HG02759 (cell line): ENCODE data around the gene WNT16.
"Not testable (repeated sequence)": the region's sequence is repeated elsewhere in the genome, so short reads cannot be mapped to it uniquely, and the experiment has no call there.

ENCODE experiments used
- ATAC-seq: cut with Tn5 transposase; IDR thresholded peaks from one replicate; pipeline ENCODE4 v1.9.1; 2021; ENCODE audit warnings: mild to moderate bottlenecking, moderate library complexity; ENCODE audit not compliant: unreplicated experiment

The WNT16 gene

DNA sequence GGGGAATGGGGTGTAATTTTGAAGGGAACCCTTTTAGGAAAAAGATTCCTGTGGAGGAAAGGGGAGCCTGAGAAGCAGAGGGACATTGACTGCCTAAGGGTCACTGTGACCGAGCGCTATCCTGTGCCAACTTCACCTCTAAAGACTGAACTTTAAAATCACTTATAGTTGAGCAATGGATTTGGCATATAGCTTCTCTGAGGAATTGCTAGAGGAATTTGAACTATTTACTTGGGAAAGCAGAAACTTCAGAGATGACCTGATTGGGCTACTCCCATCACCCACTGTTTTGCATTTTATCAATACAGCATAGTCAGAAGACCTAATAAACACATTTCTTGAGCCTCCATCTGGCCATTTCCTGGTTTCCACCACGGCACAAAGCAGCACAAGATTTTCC, 23.7 kb upstream of the WNT16 start:
- no peak for ATAC-seq

DNA sequence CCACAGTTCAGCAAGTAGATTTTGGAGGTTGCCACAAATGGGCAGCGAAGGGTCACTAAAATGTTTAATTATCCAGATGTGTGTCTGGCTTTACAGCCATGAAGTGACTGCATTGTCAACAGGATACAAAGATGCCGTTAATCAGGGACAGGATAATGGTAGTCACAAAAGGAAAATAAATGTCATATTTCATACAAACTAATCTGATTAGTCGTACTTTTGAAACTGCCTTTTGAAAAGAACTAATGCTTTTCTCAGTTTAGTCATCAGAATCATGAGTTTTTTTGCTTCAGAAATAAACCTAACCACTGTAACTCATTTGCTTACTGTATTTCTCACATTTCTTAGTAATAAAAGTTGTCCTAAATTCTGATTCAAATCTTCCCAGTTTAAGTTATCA, 22.2 kb upstream of the WNT16 start:
- ATAC-seq, result no peak

DNA sequence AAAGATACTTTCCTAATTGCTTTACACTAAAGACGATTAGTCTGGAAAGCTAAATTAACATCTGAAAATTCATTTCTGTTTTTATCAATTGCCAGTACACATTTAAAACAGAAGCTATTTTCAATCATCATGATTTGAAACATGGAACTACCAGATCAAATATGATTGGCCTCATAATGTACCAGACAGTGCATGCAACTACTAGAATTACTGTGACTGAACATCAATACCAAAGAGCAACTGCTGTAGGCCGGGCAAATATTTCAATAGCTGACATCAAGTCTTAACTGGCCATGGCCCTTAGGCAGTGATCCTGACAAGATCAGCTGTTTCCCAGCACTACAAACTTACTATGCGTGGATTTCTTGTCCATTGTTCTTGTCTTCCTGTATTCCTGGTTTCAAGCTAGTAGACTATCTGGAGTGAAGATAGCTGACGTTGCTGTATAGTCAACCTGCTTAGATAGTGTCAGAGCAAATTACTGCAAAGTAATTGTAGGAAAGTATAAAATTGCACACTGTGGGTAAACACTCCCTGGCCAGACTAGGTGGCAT, 21.7 kb upstream of the WNT16 start:
- no peak for ATAC-seq

DNA sequence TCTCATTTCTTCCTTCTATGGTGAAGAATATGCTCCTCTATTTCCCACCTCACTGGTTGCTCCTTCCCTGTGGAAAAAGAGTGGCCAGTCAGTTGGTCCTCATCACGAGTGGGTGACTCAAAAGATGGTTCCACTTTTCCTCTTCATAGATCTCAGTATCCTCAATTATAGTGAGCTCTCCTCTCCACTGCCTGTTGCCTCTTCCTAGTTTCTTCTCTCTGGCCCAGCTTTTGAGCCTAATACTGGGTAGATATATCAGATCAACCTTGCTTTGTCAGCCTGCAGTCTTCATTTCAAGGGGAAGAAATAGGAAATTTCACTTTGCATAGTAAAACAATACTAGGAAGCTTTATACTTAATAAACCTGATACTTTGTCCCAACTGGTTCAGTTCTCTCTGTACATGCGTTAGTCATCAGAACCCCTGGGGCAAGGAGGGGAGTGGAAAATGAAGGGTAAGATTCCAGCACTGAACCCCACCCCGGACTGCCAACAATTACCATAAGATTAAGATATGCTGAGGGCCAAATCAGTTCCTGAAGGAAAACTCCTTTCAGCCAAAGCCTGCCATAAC, 15.5 kb upstream of the WNT16 start:
- ATAC-seq, result no peak

DNA sequence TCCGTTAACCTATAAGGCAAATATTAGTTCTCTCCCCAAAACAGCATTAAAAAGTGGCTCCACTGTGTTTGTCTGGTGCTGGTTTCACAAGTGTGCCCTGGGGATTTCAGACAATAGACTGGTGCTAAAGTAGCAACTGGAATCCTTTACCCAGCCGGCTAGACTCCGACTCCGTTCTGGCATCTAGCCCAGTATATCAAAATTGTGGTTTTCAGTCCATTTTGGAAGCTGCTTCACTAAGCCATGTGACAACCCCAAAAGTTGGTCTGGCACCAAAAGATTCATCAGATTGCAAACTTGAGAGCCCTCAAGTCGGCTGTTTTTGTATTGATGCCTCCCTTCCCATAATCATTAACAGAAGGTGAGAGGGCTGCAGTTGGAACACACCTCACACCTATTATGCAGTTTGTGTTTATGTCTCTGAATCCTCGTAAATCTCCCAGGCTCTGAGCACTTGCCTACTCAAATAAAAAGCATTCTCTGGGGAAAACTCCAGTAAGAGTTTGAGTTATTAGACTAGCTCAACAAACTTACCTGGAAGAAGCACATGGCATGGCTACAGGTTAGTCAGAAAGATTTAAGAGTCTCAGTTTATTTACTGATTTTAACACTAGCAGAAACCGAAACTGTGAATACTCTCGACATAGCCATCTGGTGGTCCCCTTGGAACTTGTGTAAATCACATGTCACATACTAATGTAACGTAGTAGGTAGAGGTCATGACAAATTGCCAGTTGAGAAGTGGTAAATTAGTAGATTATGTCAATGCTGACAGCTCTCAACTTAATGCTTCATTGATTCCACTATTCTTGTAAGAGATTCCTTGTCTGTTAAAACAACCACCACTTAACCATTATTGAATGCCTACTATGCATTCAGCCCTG, 14.8 kb upstream of the WNT16 start:
- ATAC-seq, result peak; percentile 81

DNA sequence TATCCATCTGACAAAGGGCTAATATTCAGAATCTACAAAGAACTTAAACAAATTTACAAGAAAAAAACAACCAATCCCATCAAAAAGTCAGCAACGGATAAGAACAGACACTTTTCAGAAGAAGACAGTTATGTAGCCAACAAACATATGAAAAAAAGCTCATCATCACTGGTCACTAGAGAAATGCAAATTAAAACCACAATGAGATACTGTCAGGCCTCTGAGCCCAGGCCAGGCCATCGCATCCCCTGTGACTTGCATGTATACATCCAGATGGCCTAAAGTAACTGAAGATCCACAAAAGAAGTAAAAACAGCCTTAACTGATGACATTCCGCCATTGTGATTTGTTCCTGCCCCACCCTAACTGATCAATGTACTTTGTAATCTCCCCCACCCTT, 13.6 kb upstream of the WNT16 start:
- not testable (repeated sequence) for ATAC-seq

DNA sequence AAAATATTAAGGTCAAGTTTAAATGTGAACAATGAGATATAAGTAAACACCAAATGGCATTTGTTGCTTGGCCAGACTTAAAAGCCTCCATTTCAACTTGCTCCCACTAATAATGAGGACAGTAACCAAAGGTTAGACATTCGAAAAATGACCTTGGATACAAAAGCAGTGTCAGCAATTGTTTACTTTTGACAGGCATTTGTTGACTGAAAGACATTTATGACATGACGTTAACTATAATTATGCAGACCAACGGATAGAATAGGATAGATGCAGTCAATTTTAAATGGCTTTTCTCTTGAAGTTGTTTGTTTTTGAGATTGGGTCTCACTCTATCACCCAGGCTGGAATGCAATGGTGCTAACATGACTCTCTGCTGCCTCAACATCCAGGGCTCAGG, 6.3 kb upstream of the WNT16 start:
- no peak for ATAC-seq

DNA sequence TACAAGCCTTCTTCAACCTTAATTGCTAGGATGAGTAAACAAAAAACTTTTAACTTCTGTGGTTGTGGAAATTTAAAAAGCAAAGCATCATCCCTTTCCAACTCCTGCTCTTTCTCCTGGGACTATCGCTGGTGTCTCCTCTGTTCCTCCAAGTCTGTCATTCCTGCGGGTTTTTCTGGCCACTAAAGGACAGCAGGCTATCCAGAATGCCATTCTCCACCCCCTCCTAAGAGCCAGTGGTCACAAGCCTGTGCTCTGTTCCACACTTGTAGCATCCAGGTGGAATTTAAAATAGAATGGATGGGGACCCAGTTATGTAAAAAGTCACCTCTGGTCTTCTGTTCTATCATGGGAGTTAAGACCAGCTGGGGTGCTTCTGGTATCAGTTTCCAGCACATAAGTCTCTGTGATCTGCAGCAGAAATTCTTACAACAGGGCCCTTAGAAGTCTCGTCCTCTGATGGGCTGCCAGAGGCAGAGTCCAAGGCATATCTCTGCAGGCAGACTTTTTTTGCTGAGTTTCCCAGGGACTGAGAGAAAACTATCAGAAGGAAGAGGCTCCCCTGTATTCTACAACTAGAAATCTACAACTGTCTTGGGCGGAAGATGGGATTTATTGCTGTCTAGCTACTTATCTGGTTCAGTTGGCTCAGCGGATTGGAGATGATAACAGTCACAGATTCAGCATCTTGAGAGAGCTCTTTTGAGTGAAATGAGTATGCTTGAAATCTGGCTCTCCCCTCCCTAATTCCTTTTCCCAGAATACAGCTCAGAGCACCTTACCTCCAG, 5.1 kb upstream of the WNT16 start:
- no peak for ATAC-seq

DNA sequence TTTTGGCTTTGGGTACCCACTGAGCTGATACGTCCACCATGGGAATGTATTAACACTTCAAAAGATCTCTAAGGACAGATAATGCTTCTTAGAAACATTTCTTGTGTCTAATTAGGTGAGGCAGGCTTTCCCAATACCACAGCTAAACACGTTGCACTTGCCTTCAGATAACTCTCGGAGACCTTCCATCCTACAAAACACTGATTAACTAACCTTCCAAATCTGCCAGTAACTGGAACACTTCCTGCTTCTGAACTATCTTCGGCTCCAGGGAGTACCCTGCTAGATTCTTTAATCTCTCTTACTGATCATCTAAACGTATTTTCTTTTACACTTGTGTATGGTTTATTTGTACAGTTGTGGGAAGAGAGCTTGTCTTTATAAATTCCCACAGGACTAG, 1.1 kb upstream of the WNT16 start:
- ATAC-seq, result no peak

DNA sequence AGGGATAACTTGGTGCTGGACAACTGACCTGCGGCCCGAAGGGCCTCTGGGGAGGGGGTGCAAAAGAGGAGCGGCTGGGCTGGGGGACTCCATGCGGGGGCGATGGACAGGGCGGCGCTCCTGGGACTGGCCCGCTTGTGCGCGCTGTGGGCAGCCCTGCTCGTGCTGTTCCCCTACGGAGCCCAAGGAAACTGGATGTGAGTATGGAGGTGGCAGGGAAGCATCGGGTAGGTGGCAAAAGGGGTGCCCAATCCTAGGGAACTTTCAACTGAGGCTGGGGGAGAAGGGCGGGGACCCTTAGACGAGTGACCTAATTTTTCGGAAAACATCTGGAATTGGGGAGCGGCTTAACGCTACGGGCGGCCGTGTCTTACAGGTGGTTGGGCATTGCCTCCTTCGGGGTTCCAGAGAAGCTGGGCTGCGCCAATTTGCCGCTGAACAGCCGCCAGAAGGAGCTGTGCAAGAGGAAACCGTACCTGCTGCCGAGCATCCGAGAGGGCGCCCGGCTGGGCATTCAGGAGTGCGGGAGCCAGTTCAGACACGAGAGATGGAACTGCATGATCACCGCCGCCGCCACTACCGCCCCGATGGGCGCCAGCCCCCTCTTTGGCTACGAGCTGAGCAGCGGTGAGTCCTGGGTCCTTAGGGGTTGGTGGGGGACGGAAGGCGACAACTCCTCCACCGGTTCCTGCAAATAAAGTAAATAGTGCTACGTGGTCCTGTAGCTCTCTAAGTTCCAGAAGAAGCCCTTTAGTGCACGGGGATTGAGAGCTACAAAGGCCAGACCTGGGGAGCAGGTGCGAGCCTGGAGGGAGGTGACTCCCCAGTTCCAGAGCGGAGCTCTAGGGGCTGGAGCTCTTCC, 622 bp downstream of the WNT16 start:
- ATAC-seq, result peak; percentile 71

DNA sequence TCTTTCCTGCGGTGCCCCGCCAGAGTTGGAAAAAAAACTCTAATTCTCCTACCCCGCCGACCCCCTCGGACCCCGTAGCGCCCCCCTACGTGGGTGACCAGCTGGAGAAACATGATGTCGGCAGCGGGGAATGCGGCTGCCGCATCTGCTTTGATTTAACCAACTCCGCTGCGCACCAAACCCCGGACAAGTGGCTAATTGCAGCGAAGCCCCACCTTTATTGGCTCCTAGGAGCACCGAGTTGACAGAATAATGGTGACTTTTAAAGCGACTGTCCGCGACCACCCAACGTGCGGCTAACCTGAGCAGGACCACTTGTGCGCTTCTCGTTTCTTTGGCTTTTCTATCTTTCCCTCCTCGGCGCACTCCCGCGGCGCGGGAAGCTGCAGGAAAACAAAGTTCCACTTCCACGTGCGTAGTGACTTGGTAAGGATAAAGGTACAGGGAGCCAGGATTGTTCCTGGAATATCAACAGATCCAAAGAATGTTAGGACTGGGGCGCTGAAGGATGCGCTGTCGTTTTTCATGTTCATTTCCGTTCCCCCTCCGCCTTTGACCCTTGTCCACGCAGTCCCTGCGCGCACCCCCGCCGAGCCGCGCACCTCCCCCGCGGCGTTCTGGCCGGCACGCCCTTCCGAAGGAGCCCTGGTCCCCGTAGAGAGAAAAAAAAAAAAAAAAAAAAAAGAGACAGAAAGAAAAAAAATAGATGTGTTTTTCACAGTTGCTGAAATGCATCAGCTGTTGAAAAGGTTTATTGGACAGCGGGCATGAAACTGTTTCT, 1.4 kb downstream of the WNT16 start:
- ATAC-seq, result peak; percentile 22

DNA sequence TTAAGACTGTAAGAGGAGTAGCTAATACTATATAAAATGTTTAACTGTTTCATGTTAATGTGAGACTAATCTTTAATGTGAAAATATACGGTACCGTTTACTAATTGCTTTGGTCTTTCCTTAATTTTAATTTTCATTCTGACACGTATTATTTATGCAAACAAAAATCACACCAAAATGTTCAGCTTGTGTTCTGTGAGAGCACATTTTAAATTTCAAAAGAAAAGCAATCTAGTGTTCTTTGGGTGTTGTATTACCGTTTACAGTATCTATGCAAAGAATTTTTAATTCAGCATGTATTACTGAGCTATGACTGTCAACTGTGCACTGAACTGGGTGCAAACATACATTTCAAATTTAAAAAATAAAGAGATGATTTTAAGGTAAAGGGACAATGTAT, 2.2 kb downstream of the WNT16 start:
- no peak for ATAC-seq

DNA sequence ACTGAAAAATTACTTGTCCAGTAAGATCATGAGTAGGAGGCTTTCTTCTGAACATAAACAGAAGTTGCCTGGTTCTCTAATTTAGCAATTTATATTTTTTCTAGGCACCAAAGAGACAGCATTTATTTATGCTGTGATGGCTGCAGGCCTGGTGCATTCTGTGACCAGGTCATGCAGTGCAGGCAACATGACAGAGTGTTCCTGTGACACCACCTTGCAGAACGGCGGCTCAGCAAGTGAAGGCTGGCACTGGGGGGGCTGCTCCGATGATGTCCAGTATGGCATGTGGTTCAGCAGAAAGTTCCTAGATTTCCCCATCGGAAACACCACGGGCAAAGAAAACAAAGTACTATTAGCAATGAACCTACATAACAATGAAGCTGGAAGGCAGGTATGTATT, 2.8 kb downstream of the WNT16 start:
- no peak for ATAC-seq

DNA sequence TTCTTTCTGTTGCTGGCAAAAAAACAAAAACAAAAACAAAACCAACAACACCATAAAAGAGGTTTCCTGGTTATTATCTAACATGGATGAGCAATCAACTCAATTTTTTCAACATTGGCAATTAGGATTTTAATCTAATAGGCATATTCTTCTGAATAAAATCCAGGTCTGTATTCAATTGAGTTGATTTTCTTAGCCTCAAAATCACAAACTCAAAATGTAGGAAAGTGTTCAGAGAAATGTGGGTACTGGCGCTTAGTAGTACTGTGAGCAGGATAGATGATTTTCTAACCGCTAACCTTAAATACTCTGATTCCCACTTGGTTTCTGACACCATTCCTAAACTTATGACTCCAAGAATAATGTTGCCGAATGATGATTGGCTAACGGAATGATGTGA, 5.6 kb downstream of the WNT16 start:
- ATAC-seq, result no peak

DNA sequence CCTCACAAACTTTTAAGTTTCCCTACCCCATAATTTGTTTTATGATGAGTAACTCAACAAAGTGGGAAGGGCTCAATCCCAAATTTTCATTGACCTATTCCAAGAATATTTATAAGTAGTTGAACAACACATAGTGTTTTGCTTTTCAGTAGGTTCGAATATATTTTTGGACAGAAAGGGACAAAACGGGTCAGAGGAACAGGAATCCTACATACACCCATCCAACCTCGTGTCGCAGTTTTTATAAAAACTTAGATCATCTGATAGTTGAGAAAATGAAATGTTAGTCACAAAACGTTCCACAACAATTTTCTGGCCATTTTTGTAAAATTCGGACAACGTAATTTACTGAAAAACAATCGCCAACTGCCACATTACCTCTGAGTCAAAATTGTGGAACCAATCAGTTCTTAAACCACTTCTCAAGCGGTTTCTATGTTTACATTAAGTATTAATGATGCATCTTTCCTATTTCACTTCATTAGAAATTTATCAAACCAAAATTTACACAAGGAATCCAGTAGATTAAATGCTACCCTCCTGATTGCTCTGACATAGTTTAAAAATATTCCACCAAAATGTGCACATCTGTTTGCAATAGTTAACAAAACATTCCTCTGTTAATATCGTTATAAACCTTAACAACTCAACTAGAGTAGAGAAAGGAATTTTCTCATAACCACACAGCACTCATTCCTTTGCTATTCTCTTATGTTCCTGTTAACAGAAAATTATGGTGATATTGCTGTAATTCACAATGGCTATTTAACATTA, 6.3 kb downstream of the WNT16 start:
- ATAC-seq, result no peak

DNA sequence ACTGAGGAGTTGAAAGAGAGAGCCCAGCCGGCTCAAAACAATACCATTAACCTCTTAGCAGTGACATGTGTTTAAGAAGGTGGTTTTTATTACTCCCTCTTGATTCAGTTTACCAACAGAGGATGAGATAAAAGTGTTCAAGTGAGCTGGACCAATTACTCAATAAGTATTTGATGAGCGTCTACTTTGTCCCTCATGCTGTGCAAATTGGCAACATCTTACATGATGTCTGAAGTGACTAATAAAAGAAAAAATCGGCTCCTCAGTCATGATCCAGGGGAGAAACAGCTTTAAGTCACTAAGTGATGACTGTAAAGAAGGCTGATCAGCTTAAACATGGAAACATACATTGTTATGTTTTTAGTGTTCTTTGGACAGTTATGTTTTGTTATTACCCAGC, 7.8 kb downstream of the WNT16 start:
- no peak for ATAC-seq

DNA sequence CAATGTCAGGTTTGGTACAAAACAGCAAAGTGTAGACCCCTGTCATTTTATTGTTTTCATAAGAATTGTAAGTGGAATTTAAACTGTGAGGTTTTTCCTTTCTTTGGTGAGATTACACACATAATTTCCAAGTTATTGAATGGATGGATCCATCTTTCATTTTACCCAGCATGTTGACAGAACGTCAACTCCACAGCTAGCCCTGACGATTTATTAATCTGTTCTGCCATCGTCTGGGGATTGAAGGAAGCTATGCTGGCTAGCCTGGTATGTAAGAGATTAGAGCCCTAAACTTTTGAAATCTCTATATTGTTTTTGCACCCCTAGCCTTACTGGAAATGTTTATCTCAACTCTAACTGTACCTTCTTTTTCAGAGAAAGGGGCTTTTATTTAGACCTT, 8.6 kb downstream of the WNT16 start:
- no peak for ATAC-seq

DNA sequence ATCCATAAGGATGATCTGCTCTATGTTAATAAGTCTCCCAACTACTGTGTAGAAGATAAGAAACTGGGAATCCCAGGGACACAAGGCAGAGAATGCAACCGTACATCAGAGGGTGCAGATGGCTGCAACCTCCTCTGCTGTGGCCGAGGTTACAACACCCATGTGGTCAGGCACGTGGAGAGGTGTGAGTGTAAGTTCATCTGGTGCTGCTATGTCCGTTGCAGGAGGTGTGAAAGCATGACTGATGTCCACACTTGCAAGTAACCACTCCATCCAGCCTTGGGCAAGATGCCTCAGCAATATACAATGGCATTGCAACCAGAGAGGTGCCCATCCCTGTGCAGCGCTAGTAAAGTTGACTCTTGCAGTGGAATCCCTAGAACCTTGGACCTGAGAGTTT, 10.3 kb downstream of the WNT16 start:
- ATAC-seq, result no peak

DNA sequence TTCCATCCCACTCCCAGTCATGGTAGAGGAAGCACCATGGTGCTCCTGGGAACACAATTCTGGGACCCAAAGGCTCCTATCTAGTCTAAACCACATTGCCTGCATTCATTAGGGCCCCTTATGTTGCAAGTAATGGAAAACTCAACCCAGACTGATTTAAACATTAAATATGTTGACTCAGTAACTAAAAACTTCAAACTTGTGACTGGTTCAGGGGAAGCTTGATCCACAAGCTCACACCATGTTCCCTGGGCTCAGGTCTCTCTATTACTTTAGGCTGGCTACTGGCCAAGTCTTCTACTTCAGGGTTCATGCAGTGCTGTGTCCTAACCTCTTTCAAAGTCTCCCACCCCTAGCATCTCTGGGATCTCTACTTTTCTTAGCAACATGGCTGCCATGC, 13.1 kb downstream of the WNT16 start:
- no peak for ATAC-seq
